ENCODE results near the gene RAD51B. TPM values are rescaled to one million over a fixed set of nuclear protein-coding genes. Genes with fewer than 3 reads are reported as not detected.

RAD51B gene
- total RNA-seq, 1 experiment from 2014 or later, result 20.0 TPM

- Histone ChIP-seq H3K4me2 (ENCODE audit: low read length) (no peak overlapping the region), H3K9ac (ENCODE audit: low read length) (no peak overlapping the region), H3K79me2 (ENCODE audit: insufficient read depth, low read length) (no peaks in the 10 kb centered on the region), H3K4me3 (replicated peaks in 1 of 2; ENCODE audit: low read depth in 1 of 2, low read length in 2 of 2) (no peak overlapping the region), H3K4me1 (ENCODE audit: control insufficient read depth in 1 of 2, insufficient read depth in 2 of 2, low read length in 2 of 2) (peaks cover 19 to 31% of the 10 kb centered on the region in 2 experiments), H3K27ac (ENCODE audit: low read depth, low read length) (no peak overlapping the region), H2AFZ (ENCODE audit: low read depth, low read length, poor library complexity, severe bottlenecking) (no peak overlapping the region), H3K27me3 (ENCODE audit: insufficient read depth, low read length) (no peaks in the 10 kb centered on the region), H4K20me1 (ENCODE audit: insufficient read depth) (no peaks in the 10 kb centered on the region), H3K9me2 (ENCODE audit: insufficient read depth) (no peaks in the 10 kb centered on the region), H3K9me3 (ENCODE audit: control insufficient read depth in 1 of 2, insufficient read depth in 1 of 2, low read depth in 1 of 2, low read length in 2 of 2) (no peaks in the 10 kb centered on the region), H3K36me3 (ENCODE audit: control insufficient read depth in 1 of 2, insufficient read depth in 2 of 2, low read length in 2 of 2) (no peaks in the 10 kb centered on the region)
- TF ChIP-seq CEBPB (IDR thresholded peaks at IDR 0.05; ENCODE audit: low read depth) (no peak), ATF3 (IDR thresholded peaks at IDR 0.05) (no peak), JUND (IDR thresholded peaks at IDR 0.05) (no peak), YY1 (IDR thresholded peaks at IDR 0.05; ENCODE audit: extremely low read depth, insufficient replicate concordance, low read depth, low read length) (no peak), RAD21 (IDR thresholded peaks at IDR 0.05; ENCODE audit: low read depth) (no peak), ZFX (IDR thresholded peaks at IDR 0.05) (no peak), EZH2phosphoT487 (IDR thresholded peaks at IDR 0.05; ENCODE audit: borderline replicate concordance) (no peak)
- TF ChIP-seq, protein P1, sequence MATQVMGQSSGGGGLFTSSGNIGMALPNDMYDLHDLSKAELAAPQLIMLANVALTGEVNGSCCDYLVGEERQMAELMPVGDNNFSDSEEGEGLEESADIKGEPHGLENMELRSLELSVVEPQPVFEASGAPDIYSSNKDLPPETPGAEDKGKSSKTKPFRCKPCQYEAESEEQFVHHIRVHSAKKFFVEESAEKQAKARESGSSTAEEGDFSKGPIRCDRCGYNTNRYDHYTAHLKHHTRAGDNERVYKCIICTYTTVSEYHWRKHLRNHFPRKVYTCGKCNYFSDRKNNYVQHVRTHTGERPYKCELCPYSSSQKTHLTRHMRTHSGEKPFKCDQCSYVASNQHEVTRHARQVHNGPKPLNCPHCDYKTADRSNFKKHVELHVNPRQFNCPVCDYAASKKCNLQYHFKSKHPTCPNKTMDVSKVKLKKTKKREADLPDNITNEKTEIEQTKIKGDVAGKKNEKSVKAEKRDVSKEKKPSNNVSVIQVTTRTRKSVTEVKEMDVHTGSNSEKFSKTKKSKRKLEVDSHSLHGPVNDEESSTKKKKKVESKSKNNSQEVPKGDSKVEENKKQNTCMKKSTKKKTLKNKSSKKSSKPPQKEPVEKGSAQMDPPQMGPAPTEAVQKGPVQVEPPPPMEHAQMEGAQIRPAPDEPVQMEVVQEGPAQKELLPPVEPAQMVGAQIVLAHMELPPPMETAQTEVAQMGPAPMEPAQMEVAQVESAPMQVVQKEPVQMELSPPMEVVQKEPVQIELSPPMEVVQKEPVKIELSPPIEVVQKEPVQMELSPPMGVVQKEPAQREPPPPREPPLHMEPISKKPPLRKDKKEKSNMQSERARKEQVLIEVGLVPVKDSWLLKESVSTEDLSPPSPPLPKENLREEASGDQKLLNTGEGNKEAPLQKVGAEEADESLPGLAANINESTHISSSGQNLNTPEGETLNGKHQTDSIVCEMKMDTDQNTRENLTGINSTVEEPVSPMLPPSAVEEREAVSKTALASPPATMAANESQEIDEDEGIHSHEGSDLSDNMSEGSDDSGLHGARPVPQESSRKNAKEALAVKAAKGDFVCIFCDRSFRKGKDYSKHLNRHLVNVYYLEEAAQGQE (IDR thresholded peaks at IDR 0.05; ENCODE audit: low read depth), result no peak
- ChIA-PET RAD21 (ENCODE audit: low non-redundant PET in 1 of 2, low total read pairs in 2 of 2, uncharacterized antibody in 2 of 2, unreplicated experiment in 2 of 2) (no interaction called here), POLR2A (no interaction called here), CTCF (no interaction called here)
- BruUV-seq (replicated peaks), result no TSS peak
- DNase-seq (ENCODE audit: low read depth, low spot score) (no peak), ATAC-seq (no peak)
- intact Hi-C loops (cut with micrococcal nuclease), result no loop called here
These were observed 667.2 kb downstream of the RAD51B start for GRCh38 chr14:68486809-68487208.

Data from HCT116 (cell line).